GM19372 (cell line): ENCODE measurements around the gene NPFFR1.

Source experiments
- ATAC-seq: cut with Tn5 transposase; IDR thresholded peaks from one replicate; pipeline ENCODE4 v1.9.1; 2021; ENCODE audit warnings: mild to moderate bottlenecking, low read depth, moderate library complexity; ENCODE audit not compliant: unreplicated experiment

Gene NPFFR1

DNA sequence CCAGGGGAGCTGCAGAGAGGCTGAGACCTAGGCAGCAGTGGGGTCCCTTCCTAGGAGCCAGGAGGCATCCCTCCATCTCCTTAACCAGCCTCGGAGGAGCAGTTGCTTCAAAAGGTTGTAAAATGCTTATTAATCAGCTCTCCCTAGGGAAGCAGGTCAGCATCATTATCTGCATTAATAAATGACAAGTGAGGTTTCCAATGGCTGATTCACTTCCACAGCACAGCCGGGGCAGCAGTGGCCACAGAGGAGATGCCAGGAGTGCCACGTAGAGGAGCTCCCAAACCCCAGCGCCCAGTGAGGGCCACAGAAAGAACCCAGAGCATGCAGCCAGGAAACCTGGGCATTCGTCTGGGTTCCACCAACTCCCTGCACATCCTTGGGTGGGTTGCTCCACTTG is 8.2 kb upstream of the NPFFR1 start:
- ATAC-seq: no peak

GRCh38 chr10:70289739-70290138 is 5.9 kb upstream of the NPFFR1 start:
- ATAC-seq: no peak

GRCh38 chr10:70286616-70287015 is 2.8 kb upstream of the NPFFR1 start:
- ATAC-seq: no peak

DNA sequence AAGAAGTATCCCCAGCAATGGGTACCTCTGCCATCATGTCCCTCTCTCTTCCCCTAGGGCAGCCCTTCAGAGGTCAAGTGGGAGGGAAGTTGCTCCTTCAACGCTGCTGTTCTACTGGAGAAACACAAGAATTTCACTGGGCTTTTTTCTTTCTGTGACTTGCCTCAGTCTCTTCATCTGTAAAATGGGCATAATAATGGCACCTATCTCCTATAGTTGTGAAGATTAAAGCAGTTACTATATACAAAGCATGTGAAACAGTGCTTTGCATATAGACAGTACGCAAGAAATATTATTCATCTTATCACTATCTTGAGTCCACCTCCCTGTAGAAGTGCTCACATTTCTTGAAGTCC is 1.6 kb upstream of the NPFFR1 start:
- no peak for ATAC-seq

DNA sequence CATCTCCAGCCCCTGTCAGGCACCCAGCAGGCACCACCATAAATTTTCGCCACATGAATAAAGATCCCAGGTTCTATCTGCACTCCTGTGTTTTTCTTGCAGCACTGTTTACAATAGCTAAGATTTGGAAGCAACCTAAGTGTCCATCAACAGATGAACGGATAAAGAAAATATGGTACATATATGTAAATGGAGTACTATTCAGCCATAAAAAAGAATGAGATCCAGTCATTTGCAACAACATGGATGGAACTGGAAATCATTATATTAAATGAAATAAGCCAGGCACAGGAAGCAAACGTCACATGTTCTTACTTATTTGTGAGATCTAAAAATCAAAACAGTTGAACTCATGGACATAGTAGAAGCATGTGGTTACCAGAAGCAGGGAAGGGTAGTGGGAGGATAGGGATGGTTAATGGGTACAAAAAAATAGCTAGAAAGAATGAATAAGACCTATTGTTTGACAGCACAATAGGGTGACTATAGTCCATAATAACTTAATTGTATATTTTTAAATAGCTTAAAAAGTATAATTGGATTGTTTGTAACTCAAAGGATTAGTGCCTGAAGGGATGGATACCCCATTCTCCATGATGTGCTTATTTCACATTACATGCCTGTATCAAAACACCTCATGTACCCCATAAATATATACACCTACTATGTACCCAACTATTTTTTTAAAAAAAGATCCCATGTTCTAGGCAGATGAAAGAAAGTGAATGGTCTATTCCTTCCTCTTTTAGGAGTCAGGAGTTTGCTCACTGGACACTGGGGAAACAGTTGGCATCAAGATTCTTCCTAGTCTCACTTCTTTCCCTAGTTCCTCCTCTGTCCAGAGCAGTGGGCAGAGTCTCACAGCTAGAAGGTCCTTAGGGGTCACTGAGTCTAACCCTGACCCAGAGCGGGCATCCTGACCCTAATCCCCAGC is 1.0 kb upstream of the NPFFR1 start:
- no peak for ATAC-seq

DNA sequence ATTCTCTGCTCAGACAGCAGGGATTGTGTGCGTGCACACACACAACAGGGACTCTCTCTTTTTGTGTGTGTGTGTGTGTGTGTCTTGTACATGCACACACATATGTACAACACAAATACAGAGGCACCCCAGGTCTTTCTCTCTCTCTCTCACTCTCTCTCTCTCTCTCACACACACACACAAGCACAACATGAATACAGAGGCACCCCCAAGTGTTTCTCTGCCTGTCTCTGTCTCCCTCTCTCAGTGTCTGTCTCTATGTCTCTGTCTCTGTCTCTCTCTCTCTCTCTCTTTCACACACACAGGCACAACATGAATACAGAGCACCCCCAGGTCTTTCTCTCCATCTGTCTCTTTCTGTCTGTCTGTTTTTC is 746 bp downstream of the NPFFR1 start:
- no peak for ATAC-seq

GRCh38 chr10:70281609-70282008 is 2.2 kb downstream of the NPFFR1 start:
- no peak for ATAC-seq

DNA sequence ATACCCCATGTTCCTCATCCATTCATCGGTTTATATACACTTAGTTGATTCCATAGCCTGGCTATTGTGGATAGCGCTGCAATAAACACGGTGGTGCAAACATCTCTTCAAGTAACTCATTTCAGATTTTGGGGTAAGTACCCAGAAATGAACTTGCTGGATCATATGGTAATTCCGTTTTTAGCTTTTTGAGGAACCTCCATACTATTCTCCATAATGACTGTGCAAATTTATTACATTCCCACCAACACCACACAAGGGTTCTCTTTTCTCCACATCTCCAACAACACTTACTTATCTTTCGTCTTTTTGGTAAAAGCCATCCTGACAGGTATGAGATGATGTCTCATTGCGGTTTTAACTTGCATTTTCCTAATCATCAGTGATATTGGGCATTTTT is 3.7 kb downstream of the NPFFR1 start:
- ATAC-seq: no peak

DNA sequence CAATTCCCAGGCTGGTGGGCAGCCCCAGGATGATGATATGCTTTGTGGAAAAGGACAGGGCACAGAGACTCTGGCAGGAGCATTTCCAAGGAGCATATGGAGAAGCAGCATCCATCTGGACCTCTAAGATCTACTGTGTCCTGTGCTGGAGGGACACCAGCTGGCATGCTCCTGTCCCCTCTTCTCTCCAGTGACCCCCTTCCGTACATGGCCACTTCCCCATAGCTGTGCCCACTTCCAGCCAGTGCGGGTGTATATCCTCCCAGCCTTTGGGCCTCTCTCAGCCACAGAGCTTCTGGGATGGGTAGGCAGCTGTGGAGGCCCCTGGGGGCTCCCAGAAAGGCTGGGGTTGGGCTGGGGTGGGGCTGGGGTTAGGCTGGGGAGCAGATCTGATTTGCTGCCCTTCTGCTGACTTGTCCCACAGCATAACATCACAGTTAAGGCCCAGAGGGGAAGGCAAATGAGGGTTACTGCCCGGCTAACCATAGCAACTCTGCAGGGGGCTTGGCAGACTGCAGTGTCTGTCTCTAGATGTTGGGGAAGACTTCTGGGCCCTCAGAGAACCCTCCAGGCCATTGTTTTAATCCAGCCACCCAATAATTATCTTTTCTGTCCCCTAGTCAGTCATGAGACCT is 6.3 kb downstream of the NPFFR1 start:
- ATAC-seq: no peak

- ATAC-seq: no peak
Measured at GRCh38 chr10:70274643-70275042, 9.2 kb downstream of the NPFFR1 start.

- peak; percentile 56 for ATAC-seq
Measured at GRCh38 chr10:70272925-70273316, 10.9 kb downstream of the NPFFR1 start.

GRCh38 chr10:70271996-70272924 is 11.5 kb downstream of the NPFFR1 start:
- no peak for ATAC-seq

GRCh38 chr10:70270952-70271351 is 12.9 kb downstream of the NPFFR1 start:
- no peak for ATAC-seq

DNA sequence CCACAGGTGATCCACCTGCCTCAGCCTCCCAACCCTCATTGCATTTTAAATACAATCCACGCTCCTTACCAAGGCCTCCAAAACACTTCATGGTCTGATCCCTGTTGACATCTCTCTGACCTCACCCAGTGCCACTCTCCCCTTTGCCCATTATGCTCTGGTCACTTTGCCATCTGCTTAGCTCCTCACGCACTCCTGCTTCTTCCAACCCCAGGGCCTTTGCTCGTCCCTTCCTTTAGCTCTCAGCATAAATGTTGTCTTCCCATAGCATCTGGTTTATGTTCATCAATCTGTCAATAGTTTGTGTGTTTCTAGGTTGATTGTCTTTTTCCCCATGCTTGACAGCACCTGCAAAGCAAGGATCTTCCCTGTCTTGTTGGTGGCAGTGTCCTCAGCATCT is 14.1 kb downstream of the NPFFR1 start:
- ATAC-seq: no peak

GRCh38 chr10:70268376-70268775 is 15.4 kb downstream of the NPFFR1 start:
- ATAC-seq: no peak

- ATAC-seq: no peak
Measured at GRCh38 chr10:70267161-70267933, 16.5 kb downstream of the NPFFR1 start.

DNA sequence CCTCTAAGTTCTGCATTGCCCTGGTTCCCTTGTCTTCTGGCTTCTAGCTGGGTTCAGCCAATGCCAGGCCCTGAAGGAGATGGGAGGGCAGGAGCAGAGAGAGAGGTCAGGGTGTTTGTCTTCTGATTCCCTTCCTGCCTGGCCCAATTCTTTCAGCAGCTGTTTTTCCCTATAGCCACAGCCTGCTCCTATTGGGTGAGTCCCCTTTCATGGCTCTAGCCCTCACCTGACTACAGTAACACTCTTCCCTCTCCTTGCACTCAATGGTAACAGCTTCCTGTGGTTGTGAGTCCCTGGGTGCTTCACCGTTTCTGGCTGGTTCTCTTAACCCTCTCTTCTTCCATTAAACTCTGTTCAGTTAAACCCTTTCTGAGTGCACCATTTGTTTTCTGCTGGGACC is 17.1 kb downstream of the NPFFR1 start:
- ATAC-seq: no peak

DNA sequence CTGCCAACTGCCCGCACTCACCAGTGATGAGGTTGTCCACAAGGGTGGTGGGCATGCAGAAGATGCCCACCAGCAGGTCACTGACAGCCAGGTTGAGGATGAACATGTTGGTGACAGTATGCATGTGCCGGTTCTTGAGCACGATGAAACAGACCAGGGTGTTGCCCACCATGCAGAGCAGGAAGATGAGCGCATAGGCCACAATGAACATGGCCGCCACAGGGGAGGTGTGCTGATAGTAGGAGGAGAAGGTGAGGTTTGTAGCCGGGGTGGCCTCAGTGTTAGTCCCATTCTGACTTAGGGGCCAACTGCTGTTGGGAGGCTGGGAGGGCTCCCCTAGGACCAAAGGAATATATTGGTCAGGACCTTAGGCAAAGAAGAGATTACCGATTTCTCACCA is 17.7 kb downstream of the NPFFR1 start:
- no peak for ATAC-seq

- ATAC-seq: no peak
Measured at GRCh38 chr10:70265032-70265689, 18.6 kb downstream of the NPFFR1 start.

DNA sequence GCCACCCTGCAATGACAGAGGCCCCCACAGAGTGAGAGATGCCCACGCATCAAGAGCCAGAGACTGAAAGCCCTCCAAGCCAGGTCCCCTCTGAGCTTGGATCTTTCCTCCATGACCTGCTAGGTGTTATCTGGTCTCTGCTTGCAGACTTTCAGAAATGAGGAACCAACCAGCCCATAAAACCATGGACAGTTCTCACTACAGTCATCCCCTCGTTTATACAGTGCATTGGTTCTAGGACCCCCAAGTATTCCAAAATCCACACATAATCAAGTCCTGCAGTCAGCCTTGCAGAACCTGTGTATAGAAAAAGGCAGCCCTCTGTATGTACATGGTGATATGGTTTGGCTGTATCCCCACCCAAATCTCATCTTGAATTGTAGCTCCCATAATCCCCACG is 23.1 kb downstream of the NPFFR1 start:
- no peak for ATAC-seq
